Activated naive CD4-positive, alpha-beta T cell (primary cell): ENCODE results near the gene XPO6.

Experiments
- DNase-seq, 4 experiments: peaks; one replicate each; lab custom pipeline; 2025; lab: John Stamatoyannopoulos, UW

The XPO6 gene

GRCh38 chr16:28184625-28185024 lies 27.1 kb downstream of the XPO6 start:
- no peak for DNase-seq

DNA sequence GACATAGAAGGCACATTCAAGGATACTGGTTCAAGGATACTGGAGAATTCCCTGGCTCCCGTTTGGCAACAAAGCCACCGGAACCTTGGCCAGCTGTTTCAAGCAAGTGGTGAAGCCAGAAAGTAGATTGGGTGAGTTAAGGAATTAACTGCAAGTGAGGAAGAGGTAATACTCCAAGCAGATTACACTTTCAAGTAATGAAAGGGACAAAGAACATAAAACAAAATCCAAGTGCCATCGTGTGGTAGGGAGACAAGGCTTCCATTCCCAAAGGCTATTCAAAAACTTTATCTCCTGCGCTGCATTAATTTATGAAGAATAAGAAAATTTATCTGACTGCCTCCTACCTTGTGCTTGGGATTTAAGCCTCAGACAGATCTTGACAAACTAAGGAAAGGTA lies 27.8 kb downstream of the XPO6 start:
- no peak for DNase-seq

DNA sequence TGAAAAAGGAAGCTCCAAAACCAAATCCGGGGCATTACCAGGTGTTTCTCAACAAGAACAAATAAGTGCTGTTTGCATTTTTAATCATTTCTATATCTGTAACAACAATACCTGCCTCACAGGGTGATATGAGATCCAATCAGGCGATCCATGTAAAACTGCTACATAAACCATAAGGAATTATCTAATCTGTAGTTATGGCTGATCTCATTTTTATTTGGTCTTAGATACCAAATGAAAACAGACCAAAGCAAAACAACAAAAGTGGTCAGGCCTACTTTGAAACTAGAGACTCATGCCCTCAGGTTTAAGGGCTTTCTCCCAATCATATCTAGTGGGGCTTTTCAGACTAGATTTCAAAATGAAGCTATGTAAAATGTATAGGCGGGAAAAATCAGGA lies 28.3 kb downstream of the XPO6 start:
- DNase-seq: no peak

GRCh38 chr16:28182801-28183200 lies 29.0 kb downstream of the XPO6 start:
- DNase-seq: no peak

GRCh38 chr16:28182183-28182582 lies 29.6 kb downstream of the XPO6 start:
- no peak for DNase-seq

DNA sequence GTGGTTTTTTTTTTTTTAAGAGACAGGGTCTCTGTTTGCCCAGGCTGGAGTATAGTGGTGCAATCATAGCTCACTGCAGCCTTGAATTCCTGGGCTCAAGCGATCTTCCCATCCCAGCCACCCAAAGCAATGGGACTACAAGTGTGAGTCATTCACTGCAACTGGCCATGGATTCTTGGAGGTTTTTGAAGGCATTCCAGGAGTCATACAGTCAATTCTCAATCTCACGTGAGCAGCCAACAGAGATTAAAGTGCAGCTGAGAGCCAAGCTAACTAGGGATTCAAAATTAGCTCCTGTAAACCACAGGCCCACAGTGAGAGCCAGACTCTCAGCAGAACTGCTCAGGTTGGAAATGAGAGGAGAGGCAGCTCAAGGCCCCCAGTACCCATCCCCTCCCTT lies 30.2 kb downstream of the XPO6 start:
- DNase-seq: no peak

DNA sequence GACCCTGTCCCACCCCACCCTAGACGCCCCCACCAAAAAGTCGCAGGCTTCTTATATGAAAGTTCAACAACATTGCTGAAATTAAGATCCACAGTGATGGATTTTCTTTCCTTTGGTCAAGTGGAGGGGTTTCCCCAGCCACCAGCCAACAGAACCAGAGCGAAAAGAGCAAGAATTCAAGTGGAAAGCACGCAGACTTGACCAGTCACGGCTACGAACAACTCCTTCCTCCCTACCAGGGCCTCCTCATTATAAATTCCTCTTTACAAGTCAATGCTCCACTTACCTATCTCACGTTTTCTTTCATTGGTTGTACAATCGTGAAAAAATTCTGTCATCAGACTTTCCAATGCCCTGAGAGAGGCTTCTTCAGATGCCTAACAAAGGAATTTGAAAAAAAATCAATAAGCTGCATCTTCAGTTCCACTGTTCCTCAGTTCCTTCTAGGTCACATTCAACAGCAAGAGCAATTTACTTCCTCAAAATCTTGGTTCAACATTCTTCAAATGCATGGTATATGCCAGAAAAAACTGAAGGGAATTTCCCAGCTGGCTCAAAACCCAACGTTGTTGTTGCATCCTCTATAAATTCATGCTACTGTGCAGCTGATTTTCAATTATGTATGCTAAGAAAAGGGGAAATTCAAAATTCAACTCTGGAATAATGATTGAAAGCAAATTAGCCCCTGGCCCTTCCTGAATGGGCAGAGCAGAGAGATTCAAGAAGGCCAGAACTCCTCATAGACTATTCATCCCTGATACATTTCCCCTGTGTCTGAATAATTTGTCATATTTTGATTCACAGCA lies 30.9 kb downstream of the XPO6 start:
- DNase-seq: no peak

- DNase-seq: no peak
These were observed 32.4 kb downstream of the XPO6 start for GRCh38 chr16:28179354-28179753.

- DNase-seq: no peak
These were observed 36.0 kb downstream of the XPO6 start for GRCh38 chr16:28175715-28176114.

DNA sequence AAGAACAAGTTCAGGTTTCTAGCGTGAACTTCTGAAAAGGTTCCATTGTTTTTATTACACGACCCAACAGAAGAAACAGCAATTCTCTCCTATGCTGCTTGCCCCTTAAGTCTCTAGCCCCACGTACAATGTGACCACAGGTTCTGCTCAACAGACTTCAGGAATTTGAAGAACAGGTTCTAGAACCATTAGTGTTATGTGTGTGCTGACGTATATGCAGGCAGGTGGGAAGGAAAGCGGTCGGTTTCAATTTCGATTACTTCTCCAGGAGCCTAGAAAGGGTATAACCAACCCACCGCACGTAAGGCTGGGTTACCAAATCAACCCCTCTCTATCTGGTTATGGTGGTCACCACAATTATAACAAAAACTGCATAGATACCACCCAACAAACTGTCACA lies 39.4 kb downstream of the XPO6 start:
- DNase-seq: no peak

GRCh38 chr16:28171816-28172215 lies 39.9 kb downstream of the XPO6 start:
- DNase-seq: no peak

GRCh38 chr16:28168991-28169554 lies 42.7 kb downstream of the XPO6 start:
- DNase-seq: peak in 2 of 4 experiments; percentile 31 to 53

- DNase-seq: no peak
These were observed 44.0 kb downstream of the XPO6 start for GRCh38 chr16:28167730-28168129.

- DNase-seq: no peak
These were observed 44.5 kb downstream of the XPO6 start for GRCh38 chr16:28167221-28167620.

- no peak for DNase-seq
These were observed 45.2 kb downstream of the XPO6 start for GRCh38 chr16:28166394-28167208.

- no peak for DNase-seq
These were observed 46.2 kb downstream of the XPO6 start for GRCh38 chr16:28165598-28165997.

- no peak for DNase-seq
These were observed 47.6 kb downstream of the XPO6 start for GRCh38 chr16:28164140-28164539.

GRCh38 chr16:28163699-28164098 lies 48.1 kb downstream of the XPO6 start:
- no peak for DNase-seq

GRCh38 chr16:28162326-28162877 lies 49.4 kb downstream of the XPO6 start:
- no peak for DNase-seq

GRCh38 chr16:28161626-28162025 lies 50.1 kb downstream of the XPO6 start:
- DNase-seq: no peak

DNA sequence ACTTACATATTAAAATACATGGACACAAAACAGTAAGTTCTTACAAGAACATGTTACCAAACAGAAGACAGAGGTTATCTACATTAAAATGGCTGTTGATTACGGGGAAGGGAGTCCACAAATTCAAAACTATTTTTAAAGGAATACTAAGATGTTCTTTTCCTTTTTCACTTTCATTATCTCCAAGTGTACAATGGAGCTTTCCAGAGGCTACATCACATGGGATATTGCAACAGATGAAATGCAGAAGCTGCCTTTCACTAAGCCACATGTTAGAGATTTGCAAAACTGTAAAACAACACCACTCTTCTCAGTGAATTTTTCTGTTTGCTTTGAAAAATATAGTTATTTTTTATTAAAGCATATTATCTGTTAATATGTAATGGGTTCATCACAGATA lies 53.6 kb downstream of the XPO6 start:
- DNase-seq: no peak

DNA sequence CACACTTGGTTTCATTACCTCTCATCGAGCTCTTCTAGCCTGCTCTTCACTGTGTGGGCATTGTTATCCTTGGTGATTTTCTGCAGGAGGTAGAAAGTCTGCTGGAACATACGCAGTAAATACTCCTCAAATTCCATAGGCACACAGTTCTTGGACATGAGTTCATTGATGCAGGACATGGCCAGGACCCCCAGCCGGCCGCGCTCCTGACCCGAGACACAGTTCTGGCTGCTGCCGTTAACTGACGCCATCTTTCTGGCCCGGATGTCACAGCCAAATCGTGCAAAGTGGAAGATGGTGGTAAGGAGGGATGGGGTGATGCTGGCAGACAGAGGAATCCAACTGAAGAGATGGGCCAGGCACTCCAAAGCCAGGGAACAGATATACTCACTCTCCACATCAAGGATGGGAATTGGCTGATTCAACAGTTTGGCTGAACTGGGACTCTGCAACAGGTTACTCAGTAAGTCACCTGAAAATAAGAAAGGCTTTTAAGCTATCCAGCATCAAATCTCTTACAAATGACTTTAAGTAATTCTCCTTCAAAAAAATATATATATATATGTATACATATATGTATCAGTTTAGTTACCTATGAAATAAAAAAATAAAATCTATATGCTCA lies 55.6 kb downstream of the XPO6 start:
- DNase-seq: no peak
